Measurements from ENCODE around the gene SPSB2.

The SPSB2 gene

GRCh38 chr12:6831450-6831995 lies 41.6 kb downstream of the SPSB2 start:
- no peak for DNase-seq (ENCODE audit: low read depth in 2 of 2)

- no peak for DNase-seq (ENCODE audit: low read depth in 2 of 2)
These were observed 42.1 kb downstream of the SPSB2 start for GRCh38 chr12:6830999-6831398.

GRCh38 chr12:6830286-6830890 lies 42.7 kb downstream of the SPSB2 start:
- no peak for DNase-seq (ENCODE audit: low read depth in 2 of 2)

- no peak for DNase-seq (ENCODE audit: low read depth in 2 of 2)
These were observed 43.4 kb downstream of the SPSB2 start for GRCh38 chr12:6829536-6830220.

- DNase-seq (ENCODE audit: low read depth in 2 of 2) = no peak
These were observed 44.1 kb downstream of the SPSB2 start for GRCh38 chr12:6828781-6829535.

GRCh38 chr12:6827982-6828780 lies 44.9 kb downstream of the SPSB2 start, which contains the start of gene P3H3:
TSS of gene P3H3 (plus strand) at chr12:6828407. CDS start at chr12:6828441, 34 bp downstream.
- no peak for DNase-seq (ENCODE audit: low read depth in 2 of 2)

- peak; percentile 39 to 61 for DNase-seq (ENCODE audit: low read depth in 2 of 2)
These were observed 45.6 kb downstream of the SPSB2 start for GRCh38 chr12:6827437-6827911.

- no peak for DNase-seq (ENCODE audit: low read depth in 2 of 2)
These were observed 46.2 kb downstream of the SPSB2 start for GRCh38 chr12:6826734-6827436.

GRCh38 chr12:6826125-6826733 lies 46.9 kb downstream of the SPSB2 start:
- no peak for DNase-seq (ENCODE audit: low read depth in 2 of 2)

- DNase-seq (ENCODE audit: low read depth in 2 of 2) = peak; percentile 83 to 84
These were observed 47.5 kb downstream of the SPSB2 start for GRCh38 chr12:6825398-6826124.

GRCh38 chr12:6824901-6825381 lies 48.2 kb downstream of the SPSB2 start:
- DNase-seq (ENCODE audit: low read depth in 2 of 2) = no peak

GRCh38 chr12:6824085-6824775 lies 48.9 kb downstream of the SPSB2 start:
- no peak for DNase-seq (ENCODE audit: low read depth in 2 of 2)

GRCh38 chr12:6823182-6824084 lies 49.7 kb downstream of the SPSB2 start:
- no peak for DNase-seq (ENCODE audit: low read depth in 2 of 2)

- DNase-seq (ENCODE audit: low read depth in 2 of 2) = no peak
These were observed 50.5 kb downstream of the SPSB2 start for GRCh38 chr12:6822426-6823135.

GRCh38 chr12:6821591-6822425 lies 51.3 kb downstream of the SPSB2 start, which contains the start of gene GPR162:
TSS of gene GPR162 (plus strand) at chr12:6821821. CDS start at chr12:6823899, 2,078 bp downstream.
- DNase-seq (ENCODE audit: low read depth in 2 of 2) = no peak
